RWPE2 (cell line): ENCODE results near the gene AP3B1.

Experiments used
- ATAC-seq: fragments of 200-7000 bp; cut with Tn5 transposase; 3 replicates; pipeline ENCODE4 v1.9.1; 2021; ENCODE audit warnings: low read depth
- DNase-seq: peaks from one replicate; pipeline ENCODE4 v3.0.0-alpha.2; 2020; ENCODE audit warnings: low spot score
- H3K27ac ChIP-seq: fragments of 450-650 bp; 2 replicates; pipeline ENCODE4 v1.5.1; 2017; ENCODE audit warnings: mild to moderate bottlenecking; ENCODE audit not compliant: poor library complexity, severe bottlenecking
- H3K27me3 ChIP-seq: fragments of 250-450 bp; sonication (Bioruptor Pico); 2 replicates; pipeline ENCODE4 v1.5.1; 2021; ENCODE audit warnings: mild to moderate bottlenecking, moderate library complexity; ENCODE audit not compliant: insufficient read depth, poor library complexity, severe bottlenecking
- H3K36me3 ChIP-seq: fragments of 250-450 bp; sonication (Bioruptor Pico); 2 replicates; pipeline ENCODE4 v1.5.1; 2020; ENCODE audit warnings: low read depth, mild to moderate bottlenecking, moderate library complexity
- H3K4me1 ChIP-seq: fragments of 250-450 bp; sonication (Bioruptor Pico); 2 replicates; pipeline ENCODE4 v1.5.1; 2021; ENCODE audit warnings: mild to moderate bottlenecking, moderate library complexity; ENCODE audit not compliant: insufficient read depth, poor library complexity, severe bottlenecking
- H3K4me3 ChIP-seq: fragments of 250-450 bp; sonication (Bioruptor Pico); 2 replicates; pipeline ENCODE4 v1.5.1; 2021; ENCODE audit warnings: mild to moderate bottlenecking, moderate library complexity; ENCODE audit not compliant: severe bottlenecking
- H3K9me3 ChIP-seq: fragments of 250-450 bp; sonication (Bioruptor Pico); 2 replicates; pipeline ENCODE4 v1.5.1; 2021; ENCODE audit warnings: mild to moderate bottlenecking, moderate library complexity; ENCODE audit not compliant: severe bottlenecking
- CTCF ChIP-seq: fragments of 450-650 bp; IDR thresholded peaks from one replicate; pipeline ENCODE4 v1.5.1; 2017; ENCODE audit warnings: mild to moderate bottlenecking, moderate library complexity; ENCODE audit not compliant: poor library complexity, severe bottlenecking

The AP3B1 gene

GRCh38 chr5:78277715-78278114 lies 16.8 kb downstream of the AP3B1 start:
- ATAC-seq = no peak
- no peak for TF ChIP-seq CTCF
- Histone ChIP-seq H3K27ac (no peak overlapping the region), H3K9me3 (no peaks in the 10 kb centered on the region), H3K27me3 (no peaks in the 10 kb centered on the region), H3K4me1 (no peaks in the 10 kb centered on the region), H3K4me3 (no peak overlapping the region), H3K36me3 (no peaks in the 10 kb centered on the region)
- DNase-seq = no peak

GRCh38 chr5:78275998-78276543 lies 18.4 kb downstream of the AP3B1 start:
- Histone ChIP-seq H3K36me3 (no peaks in the 10 kb centered on the region), H3K4me3 (no peak overlapping the region), H3K27me3 (no peaks in the 10 kb centered on the region), H3K27ac (no peak overlapping the region), H3K4me1 (no peaks in the 10 kb centered on the region), H3K9me3 (no peaks in the 10 kb centered on the region)
- no peak for DNase-seq
- ATAC-seq = no peak
- no peak for TF ChIP-seq CTCF

- Histone ChIP-seq H3K4me3 (no peak overlapping the region), H3K9me3 (no peaks in the 10 kb centered on the region), H3K4me1 (no peaks in the 10 kb centered on the region), H3K27me3 (no peaks in the 10 kb centered on the region), H3K36me3 (no peaks in the 10 kb centered on the region), H3K27ac (no peak overlapping the region)
- DNase-seq (no peak), ATAC-seq (no peak)
- no peak for TF ChIP-seq CTCF
Measured at GRCh38 chr5:78274540-78275197, 19.8 kb downstream of the AP3B1 start.

- TF ChIP-seq CTCF = no peak
- H3K36me3 ChIP-seq = no peaks in the 10 kb centered on the region
- no peak for ATAC-seq
- no peaks in the 10 kb centered on the region for H3K4me1 ChIP-seq
- no peaks in the 10 kb centered on the region for H3K9me3 ChIP-seq
- no peak overlapping the region for H3K4me3 ChIP-seq
- H3K27ac ChIP-seq = no peak overlapping the region
- no peak for DNase-seq
- H3K27me3 ChIP-seq = no peaks in the 10 kb centered on the region
Measured at GRCh38 chr5:78273436-78273835, 21.1 kb downstream of the AP3B1 start.

- Histone ChIP-seq H3K4me1 (no peaks in the 10 kb centered on the region), H3K36me3 (peaks cover 7% of the 10 kb centered on the region), H3K27me3 (no peaks in the 10 kb centered on the region), H3K4me3 (no peak overlapping the region), H3K27ac (no peak overlapping the region), H3K9me3 (no peaks in the 10 kb centered on the region)
- DNase-seq (no peak), ATAC-seq (no peak)
- no peak for TF ChIP-seq CTCF
Measured at GRCh38 chr5:78271766-78272165, 22.7 kb downstream of the AP3B1 start.
